Measurements from ENCODE around the gene TNFRSF14. TPM values are rescaled to one million over a fixed set of nuclear protein-coding genes. Genes with fewer than 3 reads are reported as not detected.
A peak's percentile ranks its signal among the peaks of the same experiment; 100 is the strongest.

Gene TNFRSF14
- total and polyA plus RNA-seq, 2 of the 13 experiments (the other 11 are each of a cell fraction or from before 2014, with no cell fraction given) = 11.9 to 49.9 TPM

DNA sequence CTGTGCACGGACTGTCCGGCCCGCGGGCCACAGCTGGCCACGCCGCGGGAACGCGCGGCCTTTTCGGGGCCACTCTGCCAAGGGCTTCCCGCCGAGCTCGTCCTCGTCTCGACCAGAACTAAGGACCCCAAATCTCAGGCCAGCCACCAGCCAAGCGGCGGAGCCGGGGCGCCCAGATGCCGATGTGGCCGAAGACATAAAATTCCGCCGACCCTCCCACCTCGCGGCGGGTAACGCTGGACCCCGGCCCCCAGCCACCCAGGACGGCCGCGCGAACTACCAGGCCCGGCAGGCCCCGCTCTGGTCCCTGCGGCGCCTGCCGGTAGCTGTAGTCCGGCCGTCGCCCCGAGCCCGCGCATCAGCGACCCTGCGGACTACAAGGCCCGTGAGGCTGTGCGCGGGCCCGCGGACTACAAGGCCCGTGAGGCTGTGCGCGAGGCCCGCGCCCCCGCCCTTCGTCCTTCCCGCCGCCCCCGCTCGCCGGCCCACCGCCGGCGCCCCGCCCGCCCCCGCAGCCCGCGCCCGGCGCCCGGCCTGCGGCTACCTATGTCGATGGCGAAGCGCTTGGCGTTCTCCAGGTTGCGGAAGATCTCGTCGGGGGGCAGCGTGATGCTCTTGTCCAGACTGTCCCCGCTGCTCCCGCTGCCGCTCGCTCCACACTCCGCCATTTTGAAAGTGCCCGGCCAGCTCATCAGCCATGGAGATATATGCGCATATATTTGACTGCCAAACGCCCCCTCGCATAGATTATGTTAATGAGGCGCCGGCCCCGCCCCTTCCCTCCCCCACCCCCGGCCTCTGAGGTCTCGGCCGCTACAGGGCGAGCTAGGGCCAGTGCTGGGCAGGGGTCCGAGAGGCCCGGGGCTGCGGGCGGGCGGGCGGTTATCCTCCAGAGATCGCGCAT is 30.0 kb upstream of the TNFRSF14 start, which contains the start of gene PANK4 (continued):
- peak; percentile 81 for TF ChIP-seq POLR2AphosphoS5 (IDR thresholded peaks at IDR 0.05; ENCODE audit: low read depth, low read length)
- TF ChIP-seq GLI4 (CRISPR knock-in tag; IDR thresholded peaks at IDR 0.05; ENCODE audit: borderline replicate concordance) = 0 out of 2 replicates have a peak, but pooled peaks have one; percentile 30
- TF ChIP-seq NFKB2 (CRISPR knock-in tag; IDR thresholded peaks at IDR 0.05; ENCODE audit: borderline replicate concordance) = peak; percentile 58; the same call in 1 of the 2 replicates
- TF ChIP-seq PRDM10 (CRISPR knock-in tag; IDR thresholded peaks at IDR 0.05; ENCODE audit: low read depth) = no peak
- TF ChIP-seq ZNF274 (CRISPR knock-in tag; IDR thresholded peaks at IDR 0.05) = peak; percentile 84; the same call in 1 of the 2 replicates
- TF ChIP-seq ZNF816 (CRISPR knock-in tag; IDR thresholded peaks at IDR 0.05; ENCODE audit: borderline replicate concordance) = peak; percentile 58; the same call in 1 of the 2 replicates

Data from HepG2 (cell line).